Measurements from ENCODE around the gene MLX.
A peak's percentile ranks its signal among the peaks of the same experiment; 100 is the strongest.
"Not testable (repeated sequence)": the region's sequence is repeated elsewhere in the genome, so short reads cannot be mapped to it uniquely, and the experiment has no call there.

MLX gene

DNA sequence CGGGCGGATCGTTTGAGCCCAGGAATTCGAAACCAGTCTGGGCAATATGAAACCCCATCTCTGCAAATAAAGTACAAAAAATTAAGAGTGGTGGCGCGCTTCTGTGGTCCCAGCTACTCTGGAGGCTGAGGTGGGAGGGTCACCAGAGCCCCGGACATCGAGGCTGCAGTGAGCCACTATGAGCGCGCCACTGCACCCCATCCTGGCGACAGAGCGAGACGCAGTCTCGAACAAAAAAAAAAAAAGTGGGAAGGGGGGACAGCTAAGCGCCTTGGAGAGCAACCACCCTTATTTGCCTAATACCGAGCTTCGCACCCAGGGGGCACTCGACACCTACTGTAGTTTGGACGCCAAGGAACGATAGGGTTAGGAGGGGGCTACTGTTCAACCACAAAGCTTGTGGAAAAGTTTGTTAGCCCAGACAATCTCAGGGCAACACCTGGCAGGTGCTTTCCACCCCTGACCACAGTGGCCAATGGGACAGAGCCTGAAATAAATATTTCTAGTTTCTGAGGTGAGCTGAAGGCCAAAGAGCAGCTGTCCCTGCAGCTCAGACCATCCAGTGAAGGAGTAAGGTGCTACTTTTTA, 11.5 kb downstream of the MLX start:
- DNase-seq (ENCODE audit: low read depth, low spot score) = peak; percentile 47

DNA sequence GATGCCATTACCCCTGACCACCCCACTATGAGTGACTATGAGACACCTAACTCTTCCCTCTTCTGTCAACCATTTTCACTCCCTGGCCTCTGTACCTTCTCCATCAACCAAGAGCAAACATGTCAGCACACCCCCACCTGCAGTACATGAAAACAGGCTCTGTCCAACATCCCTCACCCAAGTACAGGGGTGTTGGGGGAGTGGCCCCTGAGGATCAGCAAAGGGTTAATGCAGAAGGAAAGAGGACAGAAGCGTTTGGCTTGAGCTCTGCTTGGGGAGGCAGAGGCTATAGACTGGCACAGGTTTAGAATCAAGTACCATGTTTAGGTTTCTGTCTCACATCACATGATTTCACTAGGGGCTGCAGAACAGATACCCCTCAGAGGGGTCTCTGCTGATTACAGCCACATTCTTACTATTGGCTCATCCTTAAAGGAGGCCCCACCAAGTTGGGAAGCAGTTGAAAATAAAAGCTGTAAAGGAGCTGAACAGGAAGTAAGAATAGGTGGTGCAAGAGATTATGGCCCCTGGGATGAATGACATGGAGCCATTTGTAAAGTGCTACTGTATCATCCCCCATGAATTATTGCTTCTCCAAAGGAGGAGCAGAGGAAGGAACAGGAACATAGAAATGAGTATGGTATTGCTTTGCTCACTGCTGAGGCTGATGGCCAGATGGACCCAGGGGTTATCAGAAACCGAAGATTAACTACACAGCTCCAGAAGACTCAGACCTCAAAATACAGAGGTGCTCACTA, 13.1 kb downstream of the MLX start:
- no peak for DNase-seq (ENCODE audit: low read depth, low spot score)

DNA sequence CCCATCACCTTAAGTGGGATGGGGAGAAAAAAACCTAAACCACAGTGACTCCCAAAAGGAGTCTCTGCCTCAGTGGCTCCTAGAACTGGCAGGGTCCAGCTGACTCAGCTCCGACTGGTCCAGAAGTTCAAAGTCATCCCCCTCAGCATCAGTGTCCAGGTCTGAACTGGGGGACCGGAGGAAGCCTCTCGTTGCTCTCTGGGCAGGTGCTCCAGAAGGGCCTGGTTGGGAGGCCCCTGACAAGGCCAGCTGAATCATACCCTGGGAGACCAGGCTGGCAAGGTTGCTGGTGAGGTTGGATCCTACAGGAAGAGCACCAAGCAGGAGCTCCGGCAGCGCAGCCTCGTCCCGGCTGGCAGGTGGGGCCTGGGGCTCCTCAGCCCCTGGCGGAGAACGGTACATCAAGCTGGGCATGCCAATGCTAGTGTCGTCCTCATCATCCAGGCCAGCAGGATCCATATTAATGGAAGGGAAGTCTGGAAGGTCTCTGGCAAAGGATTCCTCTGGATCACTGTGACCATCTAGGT, 14.9 kb downstream of the MLX start:
- no peak for DNase-seq (ENCODE audit: low read depth, low spot score)

DNA sequence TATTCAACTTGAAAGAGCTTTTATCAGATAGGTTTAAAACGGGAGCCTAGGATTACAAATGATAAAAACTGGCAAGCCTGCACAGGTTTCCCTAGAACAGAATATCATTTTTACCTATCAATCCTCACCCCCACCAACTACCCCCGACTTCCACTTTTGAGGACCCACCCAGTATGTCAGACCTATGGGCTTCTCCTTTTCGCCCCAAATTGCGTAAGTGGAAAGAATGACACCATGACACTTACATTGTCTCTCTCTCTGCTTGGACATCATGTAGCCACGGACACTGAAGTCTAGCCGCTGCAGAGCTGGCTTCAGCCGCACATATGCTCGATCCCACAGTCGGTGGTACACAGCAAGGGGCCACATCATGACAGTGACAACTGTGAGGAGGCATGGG, 18.0 kb downstream of the MLX start:
- no peak for DNase-seq (ENCODE audit: low read depth, low spot score)

DNA sequence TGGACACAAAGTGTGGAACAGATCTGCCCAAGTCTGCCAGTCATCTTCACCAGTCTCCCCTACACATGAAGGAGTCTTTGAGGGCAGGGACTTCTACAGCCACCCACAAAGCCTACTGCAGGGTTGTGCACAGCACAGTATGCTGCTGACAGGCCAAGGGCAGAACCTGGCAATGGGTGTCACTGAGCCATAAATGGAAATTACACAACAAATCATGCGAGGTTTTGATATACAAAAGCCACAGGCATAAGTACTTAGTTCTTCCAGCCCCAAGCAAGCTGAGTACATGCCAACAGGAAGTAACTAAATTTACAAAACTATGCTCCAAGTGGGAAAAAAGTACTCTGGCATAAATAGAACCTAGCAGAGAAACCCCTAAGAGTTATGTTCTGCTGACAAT, 18.5 kb downstream of the MLX start:
- DNase-seq (ENCODE audit: low read depth, low spot score) = no peak

DNA sequence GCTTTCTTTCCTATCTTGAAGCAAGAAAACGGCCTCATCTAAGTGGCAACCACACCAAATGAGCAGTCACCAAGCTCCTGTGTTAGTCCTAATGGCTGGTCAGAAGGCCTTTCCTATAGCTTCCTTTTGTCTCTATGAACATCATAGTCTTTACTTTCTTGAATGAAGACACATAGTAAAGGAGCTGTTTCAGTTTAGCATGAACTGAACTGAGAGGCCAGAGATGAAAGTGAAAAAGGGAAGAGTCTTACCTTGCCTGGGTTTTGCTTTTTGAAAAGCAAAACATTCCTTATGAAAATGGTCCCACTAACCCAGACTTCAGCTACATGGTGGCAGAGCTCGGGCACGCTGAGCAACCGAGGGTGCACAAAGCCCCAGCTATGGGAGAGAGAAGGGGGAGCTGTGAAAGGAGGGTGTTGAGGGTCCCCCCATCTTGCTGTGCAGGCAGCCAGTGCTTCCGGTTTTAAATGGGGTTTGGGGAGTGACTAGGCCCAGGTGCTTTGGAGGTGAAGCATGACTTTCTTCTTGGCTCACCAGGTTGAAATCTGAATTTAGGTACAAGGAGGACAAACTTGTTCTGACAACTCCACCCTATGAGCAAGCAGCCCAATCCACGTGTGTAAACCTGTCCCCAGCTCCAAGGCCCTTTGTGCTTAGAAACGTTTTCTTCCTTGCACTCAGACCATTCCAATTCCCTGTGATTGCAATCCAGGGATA, 19.8 kb downstream of the MLX start:
- no peak for DNase-seq (ENCODE audit: low read depth, low spot score)

DNA sequence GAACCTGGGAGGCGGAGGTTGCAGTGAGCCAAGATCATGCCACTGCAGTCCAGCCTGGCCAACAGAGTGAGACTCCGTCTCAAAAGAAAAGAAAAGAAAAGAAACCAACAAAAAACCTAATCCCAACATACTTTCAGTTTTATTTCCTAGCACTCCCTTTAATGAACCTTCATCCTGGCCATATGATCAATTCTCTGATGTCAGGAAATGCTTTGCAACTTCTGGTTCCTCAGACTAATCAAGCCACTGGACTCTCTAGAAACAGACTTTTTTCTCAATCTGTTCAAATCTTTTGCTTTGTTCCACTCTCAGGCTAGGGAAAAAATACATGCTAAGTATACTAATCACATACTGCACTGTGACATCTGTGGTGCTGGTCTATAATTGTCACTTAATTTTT, 24.0 kb downstream of the MLX start:
- DNase-seq (ENCODE audit: low read depth, low spot score) = no peak

DNA sequence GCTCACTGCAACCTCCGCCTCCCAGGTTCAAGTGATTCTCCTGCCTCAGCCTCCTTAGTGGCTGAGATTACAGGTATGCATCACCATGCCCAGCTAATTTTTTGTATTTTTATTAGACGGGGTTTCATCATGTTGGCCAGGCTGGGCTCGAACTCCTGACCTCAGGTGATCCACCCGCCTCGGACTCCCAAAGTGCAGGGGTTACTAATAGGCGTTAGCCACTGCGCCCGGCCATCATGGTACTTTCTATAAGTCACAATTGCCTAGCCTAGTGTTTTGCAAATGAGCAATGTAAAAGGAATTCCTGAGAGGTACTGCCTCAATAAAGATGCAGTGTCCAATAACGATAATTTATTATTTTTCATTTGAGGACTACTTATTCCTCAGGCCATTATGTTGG, 24.5 kb downstream of the MLX start:
- DNase-seq (ENCODE audit: low read depth, low spot score) = no peak

DNA sequence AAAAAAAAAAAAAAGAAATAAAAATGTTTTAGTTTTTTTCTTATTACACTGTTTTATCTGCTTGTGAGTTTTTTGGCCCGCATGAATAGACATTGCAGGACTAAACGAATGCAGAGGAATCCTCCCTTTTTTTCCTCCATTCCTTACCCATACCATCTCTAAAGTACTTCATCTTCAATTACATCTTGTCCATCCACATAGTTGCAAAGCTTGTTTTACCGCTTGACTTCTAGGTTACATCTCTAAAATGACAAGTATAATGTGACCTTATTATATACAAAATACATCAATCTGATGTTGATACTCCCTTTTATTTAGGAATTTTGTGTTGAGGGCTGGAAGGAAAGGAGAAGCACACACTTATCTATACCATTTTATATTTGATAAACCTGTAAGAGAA, 29.5 kb downstream of the MLX start:
- DNase-seq (ENCODE audit: low read depth, low spot score) = no peak

DNA sequence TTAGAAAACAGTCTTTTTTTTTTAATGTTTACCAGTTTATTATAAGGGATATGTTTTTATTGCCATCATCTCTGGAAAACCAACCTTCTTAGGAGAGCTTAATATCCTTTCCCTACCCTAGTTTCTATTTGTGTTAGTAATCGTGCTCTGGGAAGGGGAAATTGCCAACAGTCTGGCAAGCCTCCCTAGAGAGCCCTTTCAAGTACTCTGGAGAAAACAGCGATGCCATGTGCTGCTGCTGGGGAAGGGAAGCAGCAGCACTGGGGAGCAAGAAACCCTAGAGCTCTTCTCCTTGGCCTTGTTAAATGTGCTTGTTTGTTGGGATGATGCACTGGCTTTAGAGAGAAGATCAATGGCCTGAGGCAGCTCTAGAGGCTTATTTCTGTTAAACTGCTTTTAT, 32.0 kb downstream of the MLX start:
- DNase-seq (ENCODE audit: low read depth, low spot score) = no peak

DNA sequence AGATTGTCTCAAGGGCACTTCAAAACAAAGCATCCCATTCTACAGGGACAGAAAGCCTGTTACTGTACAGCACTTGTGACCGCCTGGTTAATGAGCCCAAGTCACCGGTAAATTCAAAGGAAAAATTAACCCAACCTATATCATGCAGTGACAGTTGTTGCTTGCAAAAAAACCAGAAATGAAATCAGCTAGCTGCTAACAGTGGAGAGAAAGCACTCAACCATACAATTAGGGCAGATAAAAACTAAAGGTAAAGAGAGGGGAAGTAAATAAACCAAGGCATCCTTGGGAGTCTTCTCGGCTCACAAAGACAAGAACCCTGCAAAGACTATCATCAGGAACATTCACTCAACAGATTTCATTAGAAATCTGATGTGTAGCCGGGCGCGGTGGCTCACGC, 36.4 kb downstream of the MLX start:
- DNase-seq (ENCODE audit: low read depth, low spot score) = no peak

DNA sequence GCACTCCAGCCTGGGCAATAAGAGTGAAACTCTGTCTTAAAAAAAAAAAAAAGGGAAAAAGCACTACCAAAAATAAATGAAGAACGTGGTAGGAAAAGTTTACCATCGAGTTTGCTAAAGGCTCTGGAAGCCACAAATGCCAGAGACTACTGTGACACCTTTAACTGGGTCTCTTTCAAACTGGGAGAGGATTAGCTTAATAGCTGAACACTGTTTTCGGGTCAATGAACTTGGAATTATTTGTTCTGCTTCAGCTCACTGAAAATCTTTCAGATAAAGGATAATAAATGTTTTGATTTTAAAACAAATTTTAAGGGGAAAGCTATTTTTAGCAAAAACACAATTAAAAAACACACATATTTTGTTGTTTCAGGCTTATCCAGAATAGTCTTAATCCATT, 40.9 kb downstream of the MLX start:
- no peak for DNase-seq (ENCODE audit: low read depth, low spot score)

DNA sequence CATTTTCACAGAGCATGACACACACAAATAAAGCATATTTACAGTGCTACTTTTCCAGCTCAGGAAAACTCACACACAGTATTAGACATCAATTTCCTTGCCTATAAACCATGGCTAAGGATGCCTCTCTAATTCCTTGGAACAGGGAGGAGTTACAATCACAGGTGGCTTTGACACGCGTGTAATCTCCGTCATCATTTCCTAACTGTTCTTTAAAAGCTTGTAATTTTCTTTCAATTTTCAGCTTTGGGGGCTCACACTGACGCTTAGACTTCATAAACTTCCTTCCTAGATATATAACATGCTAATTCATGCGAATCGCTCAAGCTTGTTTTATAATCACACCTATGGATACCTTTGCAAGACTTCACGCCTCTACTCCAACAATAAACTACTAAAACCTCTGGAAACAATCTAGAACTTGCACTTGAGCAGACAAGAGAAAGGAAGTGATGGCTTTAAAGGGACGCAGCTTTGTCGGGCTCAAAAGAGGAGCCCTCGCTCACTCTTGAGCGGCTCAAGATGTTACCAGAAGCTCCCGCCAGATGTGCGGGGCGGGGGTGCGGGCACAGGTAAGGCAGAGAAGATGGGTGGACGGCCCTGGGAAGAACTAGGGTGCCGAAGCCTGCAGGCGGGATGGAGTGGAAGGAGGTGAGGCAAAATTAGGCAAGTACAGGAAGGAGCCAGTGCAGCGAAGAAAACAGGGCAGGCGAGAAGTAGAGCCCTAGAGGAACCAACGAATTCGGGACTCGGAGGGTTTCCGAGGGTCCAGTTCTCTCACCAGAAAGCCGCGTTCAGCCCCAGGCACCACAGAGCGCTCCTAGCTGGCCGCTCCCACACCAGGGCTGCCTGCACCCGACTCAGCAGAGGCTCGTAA, 41.6 kb downstream of the MLX start:
- DNase-seq (ENCODE audit: low read depth, low spot score) = no peak

DNA sequence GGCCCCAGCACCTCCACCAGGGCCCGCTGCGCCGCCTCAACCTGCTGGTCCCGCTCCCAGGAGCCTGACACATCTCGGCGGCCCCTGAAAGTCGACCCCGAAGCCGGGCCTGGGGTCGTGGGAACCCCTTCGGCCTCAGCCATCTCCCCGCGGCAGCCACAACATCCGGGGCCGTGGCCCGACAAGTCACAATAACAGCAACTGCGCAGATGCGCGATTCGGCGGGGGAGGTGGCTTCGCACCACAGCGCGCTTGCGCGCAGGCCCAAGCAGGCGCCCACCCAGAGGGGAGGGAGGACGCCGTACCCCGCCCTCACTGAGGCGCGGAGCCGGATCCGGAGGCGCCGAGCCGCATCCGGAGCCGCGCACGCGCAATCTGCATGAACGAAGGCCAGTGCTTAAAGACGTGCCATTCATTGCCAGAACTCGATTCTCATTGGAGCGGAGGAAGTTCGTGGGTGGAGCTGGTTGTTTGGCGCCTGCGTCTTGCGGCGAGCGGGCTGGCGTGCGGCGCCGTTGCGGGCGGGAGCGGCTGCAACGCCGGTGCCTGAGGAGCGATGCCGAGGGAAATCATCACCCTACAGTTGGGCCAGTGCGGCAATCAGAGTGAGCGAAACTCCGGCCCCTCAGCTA, 42.4 kb downstream of the MLX start, which contains the start of the genes RETREG3 and TUBG1:
Gene RETREG3, minus strand, starts transcription at position 193 of the 632 bp plus-strand sequence. Its CDS starts 50 bp downstream, at position 143.
Gene TUBG1, plus strand, starts transcription at position 502 of the 632 bp plus-strand sequence. Its CDS starts 55 bp downstream, at position 557.
- DNase-seq (ENCODE audit: low read depth, low spot score) = peak; percentile 95

DNA sequence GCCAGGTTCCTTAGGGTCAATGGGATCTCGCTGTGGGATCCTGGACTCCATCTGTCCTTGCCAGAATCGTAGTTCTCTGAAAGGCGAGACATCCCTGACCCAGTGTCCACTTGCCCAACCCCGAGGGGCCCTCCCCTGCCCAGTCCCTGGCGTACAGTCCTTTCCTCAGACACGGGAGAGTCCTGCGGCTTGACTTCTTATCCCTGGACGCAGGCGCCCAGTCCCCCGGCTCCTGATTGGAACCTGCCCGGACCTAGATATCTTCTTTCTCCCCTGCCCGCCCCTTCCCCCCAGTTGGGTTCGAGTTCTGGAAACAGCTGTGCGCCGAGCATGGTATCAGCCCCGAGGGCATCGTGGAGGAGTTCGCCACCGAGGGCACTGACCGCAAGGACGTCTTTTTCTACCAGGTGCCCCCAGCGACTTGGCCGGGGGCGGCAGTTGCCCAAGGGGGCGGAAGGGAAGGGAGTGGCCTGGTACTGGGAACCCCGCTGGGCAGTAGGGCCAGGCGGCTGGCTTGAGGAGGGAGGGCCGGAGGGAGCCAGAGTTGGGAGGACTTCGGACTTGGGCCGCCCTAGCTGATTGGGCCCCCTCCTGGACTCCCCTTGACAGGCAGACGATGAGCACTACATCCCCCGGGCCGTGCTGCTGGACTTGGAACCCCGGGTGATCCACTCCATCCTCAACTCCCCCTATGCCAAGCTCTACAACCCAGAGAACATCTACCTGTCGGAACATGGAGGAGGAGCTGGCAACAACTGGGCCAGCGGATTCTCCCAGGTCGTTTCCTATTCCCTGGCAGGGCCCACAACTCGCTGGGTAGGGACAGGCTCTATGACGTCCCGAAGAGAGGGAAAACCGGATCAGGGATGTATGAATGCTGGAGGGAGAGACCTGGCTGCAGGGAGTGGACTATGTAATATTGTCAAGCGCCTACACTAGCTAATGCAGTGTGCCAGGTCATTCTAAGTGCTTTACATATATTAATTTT, 43.2 kb downstream of the MLX start:
- DNase-seq (ENCODE audit: low read depth, low spot score) = not testable (repeated sequence)

DNA sequence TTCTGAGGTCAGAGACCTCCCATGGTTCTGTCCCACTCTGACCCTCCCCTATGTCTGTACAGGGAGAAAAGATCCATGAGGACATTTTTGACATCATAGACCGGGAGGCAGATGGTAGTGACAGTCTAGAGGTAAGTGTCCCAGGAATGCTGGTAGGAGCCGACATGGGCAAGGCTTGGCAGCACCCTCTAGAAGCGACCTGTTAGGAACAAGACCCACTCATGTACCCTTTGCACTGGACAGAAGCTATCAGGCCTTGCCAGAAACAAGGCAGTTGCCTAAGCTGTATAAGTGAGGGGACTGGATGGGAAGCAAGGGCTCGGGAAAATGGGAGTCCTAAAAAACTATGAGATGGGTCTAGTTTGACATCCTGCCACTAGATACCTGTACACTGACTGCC, 45.1 kb downstream of the MLX start:
- DNase-seq (ENCODE audit: low read depth, low spot score) = no peak

DNA sequence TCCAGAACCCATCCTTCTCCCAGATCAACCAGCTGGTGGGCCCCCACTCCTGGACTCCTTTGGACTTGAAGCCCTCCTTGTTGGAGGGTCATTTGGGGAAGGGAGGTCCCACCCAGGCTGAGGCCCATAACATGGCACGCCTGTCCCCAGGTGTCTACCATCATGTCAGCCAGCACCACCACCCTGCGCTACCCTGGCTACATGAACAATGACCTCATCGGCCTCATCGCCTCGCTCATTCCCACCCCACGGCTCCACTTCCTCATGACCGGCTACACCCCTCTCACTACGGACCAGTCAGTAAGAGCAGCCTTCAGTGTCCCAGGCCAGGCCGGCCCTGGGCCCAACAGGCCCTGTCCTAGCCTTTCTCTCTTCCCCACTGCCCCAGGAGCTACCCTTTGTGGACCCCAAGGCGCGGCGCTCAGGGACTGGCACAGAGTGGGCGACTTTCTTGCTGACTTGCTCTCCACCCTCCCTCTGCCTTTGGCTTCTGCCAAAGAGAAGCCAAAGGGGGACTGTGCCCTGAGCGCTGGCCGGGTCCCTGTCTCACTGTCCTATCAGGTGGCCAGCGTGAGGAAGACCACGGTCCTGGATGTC, 46.9 kb downstream of the MLX start:
- no peak for DNase-seq (ENCODE audit: low read depth, low spot score)

DNA sequence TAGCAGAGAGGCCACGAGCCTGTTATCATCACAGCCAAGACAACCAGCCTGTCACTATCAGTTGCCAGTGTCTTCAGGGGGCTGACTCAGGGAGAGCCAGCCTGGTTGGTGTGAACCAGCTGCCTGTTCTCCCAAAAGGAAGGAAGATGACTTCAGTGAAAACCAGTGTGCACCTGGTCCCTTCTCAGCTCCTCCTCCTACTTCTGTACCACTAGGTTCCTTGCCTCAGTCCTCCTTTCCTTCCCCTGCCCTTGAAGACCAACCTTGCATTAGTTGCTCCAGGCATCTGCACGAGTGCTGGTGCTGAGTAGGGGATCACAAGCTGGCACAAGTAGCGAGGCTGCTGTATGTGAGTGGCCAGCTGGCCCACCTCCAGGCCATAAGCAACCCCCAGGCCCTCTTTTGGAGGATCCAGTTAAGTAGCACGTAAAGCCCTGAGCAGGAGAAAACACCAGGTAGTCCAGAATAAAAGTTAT, 51.1 kb downstream of the MLX start:
- DNase-seq (ENCODE audit: low read depth, low spot score) = no peak

DNA sequence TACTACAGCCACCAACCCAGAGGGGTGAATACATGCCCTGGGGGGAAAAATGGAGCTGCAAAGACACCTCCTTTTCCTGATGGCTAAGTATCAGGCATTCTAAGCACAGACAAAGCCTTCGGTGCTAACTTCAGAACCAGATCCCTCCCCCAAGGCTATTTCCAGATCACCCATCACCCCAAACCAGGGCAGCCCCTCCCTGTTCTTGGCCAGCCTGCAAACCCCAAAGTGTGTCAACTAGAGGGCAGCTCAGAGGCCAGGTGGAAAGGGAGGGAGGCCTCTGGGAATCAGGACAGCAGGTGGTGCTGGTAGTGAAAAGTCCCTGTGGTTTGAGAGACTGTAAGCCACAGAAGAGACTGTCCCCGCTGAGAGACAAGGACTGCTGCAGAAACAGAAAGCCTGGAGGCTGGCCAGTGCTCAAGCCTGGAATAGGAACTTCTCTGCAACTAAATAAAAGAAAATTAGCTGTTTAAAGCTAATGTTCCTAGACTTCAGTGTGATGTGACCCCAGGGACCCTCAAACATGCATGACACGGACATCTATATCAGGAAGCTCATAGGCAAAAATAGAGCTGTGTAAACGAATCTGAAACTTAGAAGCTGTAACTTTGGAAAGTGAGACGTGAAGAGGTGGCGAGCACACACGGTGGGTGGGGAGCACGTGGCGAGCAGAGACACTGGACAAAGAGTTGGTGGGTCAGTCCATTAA, 51.7 kb downstream of the MLX start:
- no peak for DNase-seq (ENCODE audit: low read depth, low spot score)

Measured in activated naive CD8-positive, alpha-beta T cell treated with anti-CD3 and anti-CD28 coated beads, Interleukin-2, amount 50 U/mL, for 16 hours (primary cell).